ENCODE data around the gene NFIX. TPM values are rescaled to one million over a fixed set of nuclear protein-coding genes. Genes with fewer than 3 reads are reported as not detected.

Gene NFIX
- total RNA-seq, 4 donors from 2014 or later = 39.8 to 55.8 (median 48.2) TPM

DNA sequence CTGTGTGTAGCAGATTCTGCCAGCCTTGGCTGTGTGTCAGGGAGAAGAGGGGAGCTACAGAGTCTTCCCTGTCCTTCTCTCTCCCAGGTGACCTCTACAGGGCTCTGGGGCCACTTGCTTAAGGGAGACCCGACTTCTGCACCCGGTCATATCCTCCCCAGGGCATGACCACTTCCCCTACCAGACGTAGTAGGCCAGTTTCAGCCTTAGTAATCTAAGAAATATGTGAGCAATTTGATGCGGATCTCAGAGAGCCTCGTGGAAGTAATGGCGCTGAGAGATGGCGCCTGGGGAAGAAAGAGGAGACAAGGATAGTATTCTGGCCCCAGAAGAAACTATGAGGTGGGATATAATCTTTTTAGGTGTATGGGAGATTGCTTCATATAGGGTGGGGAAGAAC, 41.9 kb downstream of the NFIX start:
- no peak for DNase-seq (ENCODE audit: low spot score in 2 of 2)
- no peak for TF ChIP-seq POLR2A (IDR thresholded peaks at IDR 0.05)
- peak in 1 of 2 donors; percentile 34 for TF ChIP-seq EP300 (IDR thresholded peaks at IDR 0.05)
- no peak for TF ChIP-seq CTCF (IDR thresholded peaks at IDR 0.05)
- Histone ChIP-seq H3K4me1 (peaks cover 0 to 96% (median 73%) of the 10 kb centered on the region in 4 donors), H3K27me3 (no peaks in the 10 kb centered on the region), H3K4me3 (no peak overlapping the region), H3K27ac (peak overlapping the region; percentile 30 to 90 (median 61)), H3K9me3 (no peaks in the 10 kb centered on the region), H3K36me3 (no peaks in the 10 kb centered on the region)
- 29 to 39% methylated on average over 7 of the region's 7 CpGs for WGBS, 2 donors

DNA sequence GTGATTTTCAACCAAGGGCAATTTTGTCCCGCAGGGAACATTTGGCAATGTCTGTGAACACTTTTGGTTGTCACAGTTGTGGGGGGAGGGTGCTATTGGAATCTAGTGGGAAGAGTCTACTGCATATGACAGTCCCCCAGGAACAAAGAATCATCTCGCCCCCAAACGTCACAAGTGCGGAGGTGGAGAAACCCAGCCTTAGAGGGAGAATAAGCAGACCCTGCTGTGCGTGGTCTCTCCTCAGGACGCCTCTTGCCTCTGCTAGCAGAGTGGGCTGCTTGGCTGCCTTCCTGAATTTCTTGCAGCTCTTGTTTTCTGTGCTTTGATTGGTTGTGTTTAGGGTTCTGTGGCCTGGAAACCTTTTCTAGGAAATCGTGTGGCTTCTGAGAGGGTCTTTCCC, 42.5 kb downstream of the NFIX start:
- TF ChIP-seq POLR2A (IDR thresholded peaks at IDR 0.05) = no peak
- TF ChIP-seq CTCF (IDR thresholded peaks at IDR 0.05) = no peak
- no peak for TF ChIP-seq EP300 (IDR thresholded peaks at IDR 0.05)
- H3K36me3 ChIP-seq = no peaks in the 10 kb centered on the region
- H3K9me3 ChIP-seq = no peaks in the 10 kb centered on the region
- H3K27ac ChIP-seq = peak overlapping the region in 3 of 4 donors; percentile 46 to 90 (median 76)
- 55 to 57% methylated on average over 7 of the region's 7 CpGs for WGBS, 2 donors
- H3K4me3 ChIP-seq = no peak overlapping the region
- no peak for DNase-seq (ENCODE audit: low spot score in 2 of 2)
- H3K4me1 ChIP-seq = peaks cover 0 to 96% (median 70%) of the 10 kb centered on the region in 4 donors
- no peaks in the 10 kb centered on the region for H3K27me3 ChIP-seq

DNA sequence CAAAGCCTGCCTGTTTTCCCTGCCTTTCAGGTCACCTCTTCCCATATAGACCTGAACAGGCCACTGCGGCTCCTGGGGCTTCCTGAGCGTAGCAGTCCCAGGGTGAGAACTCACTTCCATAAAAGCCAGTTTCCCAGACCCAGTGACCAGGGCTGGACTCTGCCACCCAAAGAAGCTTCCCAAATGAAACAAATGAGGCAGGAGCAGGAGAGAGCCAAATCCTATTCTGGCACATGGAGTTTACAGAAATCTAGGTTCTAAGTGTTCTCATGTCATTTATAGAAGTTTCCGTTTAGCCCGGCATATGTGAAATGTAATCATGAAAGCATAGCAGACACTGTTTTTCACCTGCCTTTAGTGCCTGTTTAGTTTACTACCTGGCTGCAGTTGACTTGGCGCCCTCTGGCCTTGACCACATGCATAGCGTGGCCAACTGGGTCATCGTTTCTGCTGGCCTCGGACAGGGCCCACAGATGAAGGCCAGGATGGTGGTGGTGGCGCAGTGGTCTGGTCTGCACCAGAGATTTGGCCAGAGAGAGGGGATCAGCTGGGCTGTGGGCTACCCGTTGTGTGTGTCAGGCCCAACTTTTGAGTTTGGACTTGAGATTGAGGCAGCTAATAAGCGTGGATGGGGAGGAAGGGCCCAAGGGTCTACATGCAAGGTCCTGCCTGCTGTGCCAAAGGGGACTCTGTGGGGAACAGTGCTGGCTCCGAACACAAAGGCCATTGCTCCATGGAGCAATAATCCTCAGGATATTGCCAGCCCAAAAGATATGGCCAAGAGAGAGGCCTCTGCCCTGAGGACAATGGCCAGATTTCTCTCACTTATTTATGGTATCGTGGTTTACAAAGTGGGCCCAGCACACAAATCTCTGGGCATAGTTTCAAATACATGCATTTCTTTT, 43.3 kb downstream of the NFIX start:
- no peak for DNase-seq (ENCODE audit: low spot score in 2 of 2)
- Histone ChIP-seq H3K4me1 (peaks cover 0 to 96% (median 69%) of the 10 kb centered on the region in 4 donors), H3K4me3 (no peak overlapping the region), H3K27ac (peak overlapping the region in 3 of 4 donors; percentile 8 to 90 (median 76)), H3K27me3 (no peaks in the 10 kb centered on the region), H3K9me3 (no peaks in the 10 kb centered on the region), H3K36me3 (no peaks in the 10 kb centered on the region)
- WGBS, 2 donors = 84 to 86% methylated on average over 13 of the region's 13 CpGs
- TF ChIP-seq EP300 (IDR thresholded peaks at IDR 0.05) = no peak
- TF ChIP-seq POLR2A (IDR thresholded peaks at IDR 0.05) = no peak
- no peak for TF ChIP-seq CTCF (IDR thresholded peaks at IDR 0.05)

GRCh38 chr19:13039211-13039789, 44.0 kb downstream of the NFIX start:
- 75 to 80% methylated on average over 8 of the region's 8 CpGs for WGBS, 2 donors
- Histone ChIP-seq H3K4me1 (peaks cover 0 to 96% (median 63%) of the 10 kb centered on the region in 4 donors), H3K27me3 (no peaks in the 10 kb centered on the region), H3K9me3 (no peaks in the 10 kb centered on the region), H3K27ac (peak overlapping the region in 2 of 4 donors; percentile 76 to 90), H3K4me3 (no peak overlapping the region), H3K36me3 (no peaks in the 10 kb centered on the region)
- no peak for TF ChIP-seq CTCF (IDR thresholded peaks at IDR 0.05)
- no peak for TF ChIP-seq POLR2A (IDR thresholded peaks at IDR 0.05)
- TF ChIP-seq EP300 (IDR thresholded peaks at IDR 0.05) = no peak
- no peak for DNase-seq (ENCODE audit: low spot score in 2 of 2)

Measured in tibial nerve (tissue), 4 donors.